HEK293 (cell line): Measurements from ENCODE around the gene CRNKL1.

ENCODE experiments used
- CTCF ChIA-PET: fragments of 350-600 bp; formaldehyde crosslinking; extraction: SDS; loops from one replicate; lab custom pipeline; 2021; ENCODE audit warnings: antibody characterized with exemption; lab: Yijun Ruan, JAX
- POLR2A ChIA-PET: fragments of 300-600 bp; formaldehyde crosslinking; extraction: SDS; loops from one replicate; lab custom pipeline; 2020; ENCODE audit warnings: antibody characterized with exemption, inconsistent platforms; lab: Yijun Ruan, JAX
- H3K27ac ChIP-seq: fragments of 200-500 bp; sonication (Bioruptor generic); 2 replicates; pipeline ENCODE4 v1.5.1; 2014; ENCODE audit warnings: low read depth, low read length, control low read depth, inconsistent platforms; ENCODE audit errors: extremely low read depth
- H3K36me3 ChIP-seq, 2 experiments: fragments of 200-500 bp in 1 of 2; sonication (Bioruptor generic) in 1 of 2; 1 replicate in 1 of 2; 2 replicates in 1 of 2; pipeline ENCODE4 v1.5.1; 2014 to 2017; ENCODE audit warnings: inconsistent platforms in 2 of 2, low read length in 2 of 2; ENCODE audit not compliant: control insufficient read depth in 2 of 2, insufficient read depth in 1 of 2
- H3K4me1 ChIP-seq: fragments of 200-500 bp; sonication (Bioruptor generic); 2 replicates; pipeline ENCODE4 v1.5.1; 2014; ENCODE audit warnings: mild to moderate bottlenecking, low read length, inconsistent platforms; ENCODE audit not compliant: control insufficient read depth, insufficient read depth
- H3K4me3 ChIP-seq: 2 replicates; pipeline ENCODE4 v1.5.1; 2011; ENCODE audit warnings: low read depth, mild to moderate bottlenecking, control low read depth, low read length, moderate library complexity
- H3K9me3 ChIP-seq: fragments of 200-500 bp; sonication (Bioruptor generic); 2 replicates; pipeline ENCODE4 v1.5.1; 2014; ENCODE audit warnings: low read depth, low read length, inconsistent platforms; ENCODE audit not compliant: control insufficient read depth, insufficient read depth
- KLF1 ChIP-seq: fragments of 450-650 bp; formaldehyde crosslinking; IDR thresholded peaks from 2 replicates; pipeline ENCODE4 v1.5.1; 2016; ENCODE audit warnings: missing biosample characterization, missing genetic modification characterization
- TRIM28 ChIP-seq: IDR thresholded peaks from 2 replicates; pipeline ENCODE4 v1.6.1; 2011; ENCODE audit warnings: low read length, control low read depth, borderline replicate concordance
- YY2 ChIP-seq: fragments of 450-650 bp; formaldehyde crosslinking; IDR thresholded peaks from 2 replicates; pipeline ENCODE4 v1.5.1; 2016; ENCODE audit warnings: missing biosample characterization, missing genetic modification characterization
- ZNF10 ChIP-seq: fragments of 450-650 bp; formaldehyde crosslinking; IDR thresholded peaks from 2 replicates; pipeline ENCODE4 v1.5.1; 2017; ENCODE audit warnings: missing biosample characterization, missing genetic modification characterization
- ZNF133 ChIP-seq: fragments of 450-650 bp; formaldehyde crosslinking; IDR thresholded peaks from 2 replicates; pipeline ENCODE4 v1.5.1; 2016; ENCODE audit warnings: missing biosample characterization, missing genetic modification characterization
- ZNF138 ChIP-seq: fragments of 450-650 bp; formaldehyde crosslinking; IDR thresholded peaks from 2 replicates; pipeline ENCODE4 v1.5.1; 2016; ENCODE audit warnings: missing biosample characterization, missing genetic modification characterization, borderline replicate concordance
- ZNF2 ChIP-seq: fragments of 450-650 bp; formaldehyde crosslinking; IDR thresholded peaks from 2 replicates; pipeline ENCODE4 v1.5.1; 2016; ENCODE audit warnings: missing biosample characterization, missing genetic modification characterization
- ZNF202 ChIP-seq: fragments of 450-650 bp; formaldehyde crosslinking; IDR thresholded peaks from 2 replicates; pipeline ENCODE4 v1.5.1; 2016; ENCODE audit warnings: missing biosample characterization, missing genetic modification characterization, borderline replicate concordance
- ZNF394 ChIP-seq: fragments of 450-650 bp; formaldehyde crosslinking; IDR thresholded peaks from 2 replicates; pipeline ENCODE4 v1.5.1; 2016; ENCODE audit warnings: missing biosample characterization, missing genetic modification characterization, mild to moderate bottlenecking, moderate library complexity, borderline replicate concordance
- ZNF501 ChIP-seq: fragments of 450-650 bp; formaldehyde crosslinking; IDR thresholded peaks from 2 replicates; pipeline ENCODE4 v1.5.1; 2016; ENCODE audit warnings: missing biosample characterization, missing genetic modification characterization
- ZNF654 ChIP-seq: fragments of 450-650 bp; formaldehyde crosslinking; IDR thresholded peaks from 2 replicates; pipeline ENCODE4 v1.5.1; 2016; ENCODE audit warnings: low read depth, missing biosample characterization, missing genetic modification characterization
- ZNF677 ChIP-seq: fragments of 450-650 bp; IDR thresholded peaks from 2 replicates; pipeline ENCODE4 v1.5.0; 2018; ENCODE audit warnings: missing biosample characterization, mild to moderate bottlenecking, missing genetic modification characterization, moderate library complexity
- ZSCAN23 ChIP-seq: fragments of 450-650 bp; formaldehyde crosslinking; IDR thresholded peaks from 2 replicates; pipeline ENCODE4 v1.5.1; 2016; ENCODE audit warnings: missing biosample characterization, missing genetic modification characterization
- TF ChIP-seq, protein P1 (sequence below): sonication (generic); formaldehyde crosslinking; IDR thresholded peaks from 2 replicates; pipeline ENCODE4 v1.8.1; 2022; ENCODE audit warnings: mild to moderate bottlenecking, moderate library complexity, missing genetic modification reagents
- TF ChIP-seq, protein P2 (sequence below): fragments of 450-650 bp; formaldehyde crosslinking; IDR thresholded peaks from 2 replicates; pipeline ENCODE4 v1.5.1; 2016; ENCODE audit warnings: missing biosample characterization, missing genetic modification characterization
- TF ChIP-seq, protein P3 (sequence below): fragments of 450-650 bp; formaldehyde crosslinking; IDR thresholded peaks from 2 replicates; pipeline ENCODE4 v1.5.1; 2016; ENCODE audit warnings: missing biosample characterization, missing genetic modification characterization

Gene CRNKL1

DNA sequence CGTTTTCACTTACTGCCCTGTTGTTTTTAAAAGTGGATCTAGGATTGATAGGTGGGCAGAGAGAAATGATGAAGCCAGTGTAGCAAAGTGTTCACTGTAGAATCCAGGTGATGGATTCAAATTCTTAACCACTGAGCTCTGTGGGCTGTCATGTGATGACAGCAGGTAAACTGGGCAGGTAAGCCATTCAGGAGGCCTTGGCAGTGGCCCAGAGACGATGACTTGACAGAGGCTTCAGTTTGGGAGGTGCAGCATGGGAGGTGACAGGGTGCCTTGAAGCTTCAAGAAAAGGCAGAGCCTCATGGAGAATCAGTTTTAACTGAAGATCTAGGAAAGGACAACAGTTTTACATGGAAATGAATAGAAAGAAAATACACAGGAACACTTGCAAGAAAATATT, 33.1 kb downstream of the CRNKL1 start:
- ChIA-PET CTCF (no interaction called here), POLR2A (no interaction called here)
- no peak overlapping the region for H3K4me3 ChIP-seq
- peaks cover 4% of the 10 kb centered on the region; the same call in 1 of the 2 replicates for H3K4me1 ChIP-seq
- H3K9me3 ChIP-seq, result no peaks in the 10 kb centered on the region
- TF ChIP-seq KLF1 (tag by site-specific recombination), result no peak
- TF ChIP-seq ZNF501 (tag by site-specific recombination), result no peak
- no peak for TF ChIP-seq ZNF202 (tag by site-specific recombination)
- TF ChIP-seq ZNF394, result no peak
- TF ChIP-seq ZNF10, result no peak
- H3K27ac ChIP-seq, result no peak overlapping the region
- peaks cover 6 to 40% of the 10 kb centered on the region in 2 experiments; a peak in 2 of 3 replicates for H3K36me3 ChIP-seq

DNA sequence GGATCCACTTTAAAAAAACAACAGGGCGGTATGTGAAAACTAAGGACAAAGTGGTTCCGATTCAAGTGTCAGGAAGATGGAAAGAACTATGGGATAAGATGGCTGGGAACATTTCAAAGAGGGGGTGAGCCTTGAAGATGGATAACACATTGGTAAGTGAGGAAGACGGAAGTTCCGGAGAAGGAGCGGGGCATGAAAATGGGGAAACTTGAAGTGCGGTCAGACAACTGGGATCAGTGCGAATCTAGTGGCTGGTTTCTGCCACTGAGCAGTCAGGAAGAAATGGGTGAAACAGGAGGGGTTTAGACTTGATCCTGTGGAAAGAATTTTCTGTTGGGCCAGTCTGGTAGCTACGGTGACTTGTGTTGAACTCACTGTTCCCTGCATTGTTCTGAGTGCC, 33.9 kb downstream of the CRNKL1 start:
- ChIA-PET CTCF (no interaction called here), POLR2A (interaction anchor here (1.8 kb wide), 1 partner anchor 34 kb away, joined by 9 read pairs; the partner anchor contains the start of genes CFAP61 and CRNKL1)
- Histone ChIP-seq H3K36me3 (peaks cover 6 to 32% of the 10 kb centered on the region in 2 experiments; a peak in 2 of 3 replicates), H3K27ac (no peak overlapping the region), H3K4me1 (peaks cover 4% of the 10 kb centered on the region; the same call in 1 of the 2 replicates), H3K9me3 (no peaks in the 10 kb centered on the region), H3K4me3 (peak overlapping the region; percentile 91)
- no peak for TF ChIP-seq ZNF2
- no peak for TF ChIP-seq ZNF654
- no peak for TF ChIP-seq TRIM28
- no peak for TF ChIP-seq YY2
- TF ChIP-seq ZSCAN23 (tag by site-specific recombination), result no peak
- TF ChIP-seq, protein P1, sequence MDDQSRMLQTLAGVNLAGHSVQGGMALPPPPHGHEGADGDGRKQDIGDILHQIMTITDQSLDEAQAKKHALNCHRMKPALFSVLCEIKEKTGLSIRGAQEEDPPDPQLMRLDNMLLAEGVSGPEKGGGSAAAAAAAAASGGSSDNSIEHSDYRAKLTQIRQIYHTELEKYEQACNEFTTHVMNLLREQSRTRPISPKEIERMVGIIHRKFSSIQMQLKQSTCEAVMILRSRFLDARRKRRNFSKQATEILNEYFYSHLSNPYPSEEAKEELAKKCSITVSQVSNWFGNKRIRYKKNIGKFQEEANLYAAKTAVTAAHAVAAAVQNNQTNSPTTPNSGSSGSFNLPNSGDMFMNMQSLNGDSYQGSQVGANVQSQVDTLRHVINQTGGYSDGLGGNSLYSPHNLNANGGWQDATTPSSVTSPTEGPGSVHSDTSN (CRISPR knock-in tag), result no peak
- TF ChIP-seq, protein P2, sequence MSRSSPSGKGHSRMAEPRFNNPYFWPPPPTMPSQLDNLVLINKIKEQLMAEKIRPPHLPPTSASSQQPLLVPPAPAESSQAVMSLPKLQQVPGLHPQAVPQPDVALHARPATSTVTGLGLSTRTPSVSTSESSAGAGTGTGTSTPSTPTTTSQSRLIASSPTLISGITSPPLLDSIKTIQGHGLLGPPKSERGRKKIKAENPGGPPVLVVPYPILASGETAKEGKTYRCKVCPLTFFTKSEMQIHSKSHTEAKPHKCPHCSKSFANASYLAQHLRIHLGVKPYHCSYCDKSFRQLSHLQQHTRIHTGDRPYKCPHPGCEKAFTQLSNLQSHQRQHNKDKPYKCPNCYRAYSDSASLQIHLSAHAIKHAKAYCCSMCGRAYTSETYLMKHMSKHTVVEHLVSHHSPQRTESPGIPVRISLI (tag by site-specific recombination), result no peak

DNA sequence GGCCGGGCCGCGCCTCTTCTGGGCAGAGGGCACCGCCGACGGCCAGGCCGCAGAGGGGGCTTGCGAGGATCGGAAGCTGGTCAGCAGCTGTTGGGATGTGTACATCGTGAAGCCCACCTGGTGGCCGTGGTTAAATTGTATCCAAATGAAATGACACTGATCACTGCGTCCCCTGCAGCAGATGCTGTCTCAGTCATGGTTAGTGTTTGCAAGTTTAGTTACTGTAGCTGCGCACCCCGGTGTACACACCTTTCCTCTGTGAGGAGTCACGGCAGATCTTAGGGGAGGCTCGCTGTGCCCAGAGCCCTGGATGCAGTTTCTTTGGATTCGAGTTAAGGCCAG, 34.5 kb downstream of the CRNKL1 start:
- Histone ChIP-seq H3K9me3 (no peaks in the 10 kb centered on the region), H3K27ac (peak overlapping the region; percentile 58; the same call in 1 of the 2 replicates), H3K4me3 (peak overlapping the region; percentile 91), H3K4me1 (peaks cover 4% of the 10 kb centered on the region; the same call in 1 of the 2 replicates), H3K36me3 (peaks cover 6 to 28% of the 10 kb centered on the region in 2 experiments; a peak in 2 of 3 replicates)
- ChIA-PET POLR2A (interaction anchor here (1.1 to 1.8 kb wide), 2 partner anchors 35 to 268 kb away, joined by 3 to 9 read pairs; partner anchors contain the start of genes CFAP61 and CRNKL1), CTCF (interaction anchor here (1.0 to 1.7 kb wide), 5 partner anchors 8 to 205 kb away, joined by 3 to 6 read pairs (median 3); no protein-coding TSS in a partner anchor)
- no peak for TF ChIP-seq ZNF394
- no peak for TF ChIP-seq ZNF677
- no peak for TF ChIP-seq ZNF138 (tag by site-specific recombination)
- TF ChIP-seq, protein P3, sequence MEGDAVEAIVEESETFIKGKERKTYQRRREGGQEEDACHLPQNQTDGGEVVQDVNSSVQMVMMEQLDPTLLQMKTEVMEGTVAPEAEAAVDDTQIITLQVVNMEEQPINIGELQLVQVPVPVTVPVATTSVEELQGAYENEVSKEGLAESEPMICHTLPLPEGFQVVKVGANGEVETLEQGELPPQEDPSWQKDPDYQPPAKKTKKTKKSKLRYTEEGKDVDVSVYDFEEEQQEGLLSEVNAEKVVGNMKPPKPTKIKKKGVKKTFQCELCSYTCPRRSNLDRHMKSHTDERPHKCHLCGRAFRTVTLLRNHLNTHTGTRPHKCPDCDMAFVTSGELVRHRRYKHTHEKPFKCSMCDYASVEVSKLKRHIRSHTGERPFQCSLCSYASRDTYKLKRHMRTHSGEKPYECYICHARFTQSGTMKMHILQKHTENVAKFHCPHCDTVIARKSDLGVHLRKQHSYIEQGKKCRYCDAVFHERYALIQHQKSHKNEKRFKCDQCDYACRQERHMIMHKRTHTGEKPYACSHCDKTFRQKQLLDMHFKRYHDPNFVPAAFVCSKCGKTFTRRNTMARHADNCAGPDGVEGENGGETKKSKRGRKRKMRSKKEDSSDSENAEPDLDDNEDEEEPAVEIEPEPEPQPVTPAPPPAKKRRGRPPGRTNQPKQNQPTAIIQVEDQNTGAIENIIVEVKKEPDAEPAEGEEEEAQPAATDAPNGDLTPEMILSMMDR (tag by site-specific recombination), result peak; percentile 63
- TF ChIP-seq ZNF501 (tag by site-specific recombination), result no peak
- TF ChIP-seq ZNF133 (tag by site-specific recombination), result no peak
